Stimulated activated CD4-positive, alpha-beta T cell treated with anti-CD3 and anti-CD28 coated beads, Interleukin-15, amount 100 ng/mL, for 48 hours (primary cell): ENCODE data around the gene ASB18.
"Not testable (repeated sequence)": the region's sequence is repeated elsewhere in the genome, so short reads cannot be mapped to it uniquely, and the experiment has no call there.

ENCODE experiments used
- DNase-seq, 2 donors: peaks; one replicate each; pipeline ENCODE4 v3.0.0-alpha.2; 2020; ENCODE audit warnings: low read depth in 2 of 2

The ASB18 gene

DNA sequence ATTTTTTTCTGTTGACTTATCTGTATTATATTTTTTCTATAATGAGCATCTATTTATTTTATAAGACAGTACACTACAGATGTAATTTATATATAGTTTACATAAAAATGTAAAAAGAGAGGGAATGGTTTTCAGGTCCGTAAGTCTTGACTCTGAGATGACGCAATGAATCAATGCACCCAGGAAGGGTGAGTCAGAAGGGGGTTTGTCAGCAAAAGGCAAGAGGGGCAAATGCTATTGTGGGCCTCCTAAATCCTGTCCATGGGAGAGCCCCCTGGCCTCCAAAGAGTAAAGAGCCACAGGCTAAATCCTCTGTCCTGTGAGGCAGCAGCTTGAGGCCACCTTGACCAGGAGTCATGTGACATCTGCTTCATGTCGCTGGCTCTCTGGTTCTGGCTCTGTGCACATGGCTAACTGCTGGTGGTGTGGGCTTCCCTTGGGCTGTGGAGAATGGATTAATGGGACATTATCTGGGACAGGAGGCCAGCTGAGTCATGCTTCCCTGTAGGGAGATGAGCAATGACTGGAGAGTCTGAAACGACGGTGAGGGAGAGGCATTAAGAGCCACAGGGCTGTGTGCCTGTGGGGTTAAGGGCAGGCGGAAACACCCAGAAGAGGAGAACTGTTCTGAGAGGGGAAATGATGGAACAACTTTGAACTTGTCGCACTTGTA lies 22.8 kb upstream of the ASB18 start:
- DNase-seq = no peak

- no peak for DNase-seq
These were observed 20.0 kb upstream of the ASB18 start for GRCh38 chr2:236284208-236284607.

DNA sequence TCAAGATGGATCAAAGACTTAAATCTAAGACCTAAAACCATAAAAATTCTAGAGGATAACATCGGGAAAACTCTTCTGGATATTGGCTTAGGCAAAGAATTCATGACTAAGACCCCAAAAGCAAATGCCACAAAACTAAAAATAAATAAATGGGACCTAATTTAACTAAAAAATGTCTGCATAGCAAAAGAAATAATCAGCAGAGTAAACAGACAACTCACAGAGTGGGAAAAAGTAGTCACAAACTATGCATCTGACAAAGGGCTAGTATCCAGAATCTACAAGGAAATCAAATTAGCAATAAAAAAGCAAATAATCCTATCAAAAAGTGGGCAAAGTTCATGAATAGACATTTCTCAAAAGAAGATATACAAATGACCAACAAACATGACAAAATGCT lies 18.2 kb upstream of the ASB18 start:
- no peak for DNase-seq

DNA sequence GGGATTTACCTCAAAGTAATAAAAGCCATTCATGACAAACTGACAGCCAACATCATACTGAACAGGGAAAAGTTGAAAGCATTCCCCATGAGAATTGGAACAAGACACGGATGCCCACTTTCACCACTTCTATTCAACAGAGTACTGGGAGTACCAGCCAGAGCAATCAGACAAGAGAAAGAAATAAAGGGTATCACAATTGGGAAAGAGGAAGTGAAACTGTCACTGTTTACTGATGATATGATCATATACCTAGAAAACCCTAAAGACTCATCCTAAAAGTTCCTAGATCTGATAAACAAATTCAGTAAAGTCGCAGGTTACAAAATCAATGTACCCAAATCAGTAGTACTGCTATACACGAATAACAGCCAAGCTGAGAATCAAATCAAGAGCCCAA lies 17.2 kb upstream of the ASB18 start:
- no peak for DNase-seq

DNA sequence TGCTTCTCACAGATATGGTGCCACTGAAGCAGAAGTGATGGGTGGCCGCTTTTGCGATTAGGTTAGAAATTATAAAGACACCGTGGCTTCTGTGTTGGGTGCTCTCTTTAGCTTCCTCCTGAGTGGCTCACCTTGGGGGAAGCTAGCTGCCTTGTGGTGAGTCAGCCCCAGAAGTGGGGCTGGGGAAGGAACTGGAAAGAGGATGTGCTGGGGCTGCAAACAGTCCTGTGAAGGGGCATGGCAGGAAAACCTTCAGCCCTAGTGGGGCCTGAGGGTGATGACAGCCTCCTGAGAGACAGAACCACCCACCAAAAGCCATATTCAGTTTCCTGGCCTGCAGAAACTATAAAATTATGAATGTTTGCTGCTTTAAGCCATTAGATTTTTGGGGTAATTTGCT lies 8.9 kb upstream of the ASB18 start:
- DNase-seq = no peak

DNA sequence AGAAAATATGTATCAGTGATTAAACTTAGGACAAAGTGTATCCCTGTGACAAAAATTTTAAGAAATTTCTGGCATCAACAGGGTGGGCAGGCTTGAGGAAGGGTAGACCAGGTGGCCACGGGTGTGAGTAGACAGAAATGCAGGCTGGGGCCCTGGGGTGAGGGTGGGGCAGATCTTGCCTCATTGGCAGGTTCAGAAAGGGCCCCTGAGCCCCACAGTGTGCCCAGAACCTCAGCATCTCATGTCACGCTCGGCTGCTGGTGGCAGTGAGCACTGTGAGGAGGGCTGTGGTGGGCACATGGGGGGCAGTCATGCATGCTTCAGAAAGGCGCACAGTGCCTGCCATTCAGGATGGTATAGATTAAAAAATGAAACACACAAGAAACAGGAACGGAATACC lies 7.6 kb upstream of the ASB18 start:
- no peak for DNase-seq

- DNase-seq = not testable (repeated sequence)
These were observed 5.7 kb upstream of the ASB18 start for GRCh38 chr2:236269876-236270275.

DNA sequence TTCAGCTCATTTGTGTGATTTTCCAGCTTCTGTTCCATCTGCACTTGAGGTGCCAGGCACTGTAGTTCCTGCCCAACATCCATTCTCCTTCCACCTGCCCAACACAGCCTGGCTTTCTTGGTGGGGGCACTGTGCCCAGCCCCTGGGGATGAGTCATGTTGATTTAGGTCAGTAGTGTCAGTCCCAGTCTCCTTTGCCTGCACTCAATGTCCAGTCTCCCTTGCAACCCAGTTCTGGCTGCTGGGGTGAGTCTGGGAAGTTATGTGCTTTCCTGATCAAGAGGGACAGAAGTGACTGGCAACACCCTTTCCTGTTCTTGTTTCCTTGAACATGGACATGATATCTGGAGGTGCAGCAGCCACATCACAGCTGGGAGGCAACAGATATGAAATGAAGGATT lies 1.5 kb upstream of the ASB18 start:
- DNase-seq = no peak

DNA sequence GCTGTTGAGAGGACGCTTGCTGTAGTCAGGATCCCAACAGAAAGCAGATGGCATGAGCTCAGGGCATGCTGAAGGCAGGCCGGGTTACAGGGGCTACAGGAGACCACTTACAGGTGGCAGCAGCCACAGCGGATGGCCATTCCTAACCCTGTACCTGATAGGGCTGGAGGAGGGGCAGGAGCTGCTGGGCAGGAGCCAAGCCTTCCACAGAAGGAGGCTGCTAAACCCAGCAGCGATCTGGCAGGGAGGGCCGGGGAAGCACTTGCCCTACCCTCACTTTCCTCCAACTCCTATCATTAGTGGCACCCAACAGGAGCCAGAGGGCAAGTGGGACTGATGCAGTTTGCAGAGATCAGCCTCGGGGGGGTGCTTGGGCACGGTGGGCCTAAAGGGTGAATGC lies 2.0 kb downstream of the ASB18 start:
- DNase-seq = no peak

GRCh38 chr2:236261452-236261851 lies 2.8 kb downstream of the ASB18 start:
- DNase-seq = no peak

- no peak for DNase-seq
These were observed 4.8 kb downstream of the ASB18 start for GRCh38 chr2:236259371-236259770.

- DNase-seq = no peak
These were observed 6.6 kb downstream of the ASB18 start for GRCh38 chr2:236257575-236257974.

DNA sequence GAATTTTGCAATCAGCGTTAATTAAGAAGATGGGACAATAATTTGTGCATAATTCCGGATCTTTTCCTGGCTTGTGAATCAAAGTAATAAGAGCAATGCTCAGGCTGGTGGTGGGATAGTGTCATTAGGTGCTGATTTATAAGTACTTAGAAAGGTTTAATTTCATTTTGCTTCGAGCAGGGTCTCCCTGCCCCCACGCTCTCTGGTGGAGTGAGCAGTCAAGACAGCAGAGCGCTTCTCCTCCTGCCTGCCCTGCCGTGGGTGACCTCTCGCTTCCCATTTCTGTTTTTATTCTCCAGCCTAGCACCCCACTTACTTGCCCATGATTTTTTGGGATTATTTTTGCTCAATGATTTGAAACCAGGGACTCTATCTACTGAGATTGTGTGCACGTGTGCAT lies 7.1 kb downstream of the ASB18 start:
- DNase-seq = no peak

GRCh38 chr2:236256366-236256985 lies 7.7 kb downstream of the ASB18 start:
- DNase-seq = no peak

GRCh38 chr2:236254674-236255073 lies 9.5 kb downstream of the ASB18 start:
- no peak for DNase-seq

DNA sequence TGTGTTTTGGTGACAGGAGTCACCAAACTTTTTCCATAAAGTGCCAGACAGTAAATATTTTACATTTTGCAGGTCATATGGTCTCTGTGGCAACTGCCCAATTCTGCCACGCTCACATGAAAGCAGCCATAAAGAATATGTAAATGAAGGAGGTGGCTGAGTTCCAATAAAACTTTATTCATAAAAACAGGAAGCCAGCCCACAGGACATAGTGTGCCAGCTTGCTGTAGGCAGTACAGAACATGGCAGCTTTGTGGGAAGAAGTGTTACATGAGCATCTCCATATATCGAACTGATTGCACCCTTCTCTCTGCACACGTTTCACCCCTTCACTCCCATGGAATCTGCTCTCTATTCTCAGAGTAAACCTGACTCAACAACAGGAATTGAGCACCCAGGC lies 10.2 kb downstream of the ASB18 start:
- DNase-seq = no peak

DNA sequence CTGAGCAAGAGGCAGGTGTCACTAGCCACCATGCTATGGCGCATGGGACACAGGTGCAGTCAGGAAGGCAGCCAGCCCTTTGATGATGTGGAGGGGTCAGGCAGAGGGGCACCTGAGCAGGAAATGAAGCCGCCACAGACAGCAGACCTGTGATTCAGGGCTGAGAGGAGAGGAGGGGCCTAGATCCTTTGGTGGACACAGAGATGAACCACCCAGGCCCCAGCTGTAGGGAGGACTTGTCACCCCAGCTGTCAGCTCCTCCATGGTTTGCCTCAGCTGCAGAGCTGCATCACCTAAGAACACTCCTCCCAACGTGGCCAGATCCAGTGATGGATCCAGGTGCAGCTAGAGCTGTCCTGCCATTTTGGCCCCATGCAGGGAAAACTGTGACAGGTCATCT lies 11.6 kb downstream of the ASB18 start:
- no peak for DNase-seq

DNA sequence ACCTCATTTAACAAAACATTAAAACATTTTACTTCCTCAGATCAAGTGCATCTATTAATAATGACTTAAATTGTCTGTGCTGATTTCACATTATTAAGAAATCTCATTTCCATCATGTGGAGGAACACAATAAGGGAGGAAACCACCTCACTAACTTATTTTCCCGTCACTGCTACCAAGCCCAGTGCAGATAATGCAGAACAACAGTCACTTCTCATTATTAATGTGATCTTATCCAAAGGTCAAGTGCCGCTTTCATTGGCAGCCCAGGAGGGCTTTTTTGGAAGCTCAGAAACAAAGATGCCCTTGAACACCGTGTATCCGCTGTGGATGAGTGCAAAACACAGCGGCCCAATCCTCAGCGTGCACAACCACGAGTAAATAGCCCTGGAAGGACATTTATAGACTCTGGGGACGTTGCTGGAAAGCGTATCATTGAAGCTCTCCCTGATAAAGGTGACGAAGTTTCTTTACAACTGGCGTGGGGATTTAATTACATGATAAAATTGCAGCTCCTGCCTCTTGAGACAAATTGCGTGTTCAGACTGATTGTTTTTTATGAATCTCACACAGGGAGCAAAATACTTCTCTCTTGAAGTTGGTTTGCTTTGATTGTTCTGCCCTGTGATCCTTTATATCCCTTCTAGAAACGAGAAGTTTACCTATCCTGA lies 13.2 kb downstream of the ASB18 start:
- DNase-seq = no peak

- no peak for DNase-seq
These were observed 13.9 kb downstream of the ASB18 start for GRCh38 chr2:236250286-236250685.

GRCh38 chr2:236249066-236249465 lies 15.1 kb downstream of the ASB18 start:
- no peak for DNase-seq

GRCh38 chr2:236246711-236247246 lies 17.4 kb downstream of the ASB18 start:
- no peak for DNase-seq

GRCh38 chr2:236244256-236244655 lies 19.9 kb downstream of the ASB18 start:
- no peak for DNase-seq

DNA sequence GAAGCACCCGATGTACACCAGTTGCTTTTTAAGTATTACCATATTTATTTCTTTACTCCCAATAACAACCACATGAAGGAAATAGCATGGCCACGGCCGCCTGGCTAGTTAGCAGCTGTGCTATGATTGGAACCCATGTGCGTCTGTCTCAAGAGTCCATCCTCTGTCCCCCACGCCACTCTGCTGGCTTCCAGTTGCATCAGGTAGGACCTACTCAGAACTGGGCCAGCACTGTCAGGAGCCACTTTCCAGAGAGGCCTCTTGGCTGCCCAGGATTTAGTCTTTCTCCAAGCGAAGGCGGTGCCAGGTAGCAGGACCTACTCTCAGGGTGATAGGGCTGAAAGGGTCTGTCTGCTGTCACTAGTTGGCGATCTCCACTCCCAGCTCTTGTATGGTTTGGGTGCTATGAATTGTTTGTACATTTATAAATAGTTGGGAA lies 22.1 kb downstream of the ASB18 start:
- no peak for DNase-seq
